GM12878 (cell line): ENCODE data around the gene TMEM72. TPM values are rescaled to one million over a fixed set of nuclear protein-coding genes. Genes with fewer than 3 reads are reported as not detected.

Experiments used
- ATAC-seq: fragments of 200-7000 bp; cut with Tn5 transposase; 3 replicates; pipeline ENCODE4 v1.9.1; 2020; ENCODE audit warnings: mild to moderate bottlenecking, moderate library complexity
- BruUV-seq: library from RNA; stranded (reverse); fragments of 400-500 nt; replicated peaks from 2 replicates; lab custom pipeline; 2021; lab: Mats Ljungman, UMichigan
- CTCF ChIA-PET: fragments of 300-600 bp; sonication (Branson Sonifier 250); formaldehyde crosslinking; extraction: SDS; loops from one replicate; lab custom pipeline; 2021; ENCODE audit warnings: inconsistent platforms; lab: Yijun Ruan, JAX
- POLR2A ChIA-PET: fragments of 350-600 bp; formaldehyde crosslinking; extraction: SDS; loops from one replicate; lab custom pipeline; 2021; ENCODE audit warnings: inconsistent platforms; lab: Charles Lee
- RAD21 ChIA-PET: fragments of 300-600 bp; sonication (Branson Sonifier 250); formaldehyde crosslinking; loops from one replicate; lab custom pipeline; 2023; ENCODE audit warnings: antibody characterized with exemption; ENCODE audit not compliant: unreplicated experiment; lab: Charles Lee
- SMC1A ChIA-PET: fragments of 300-600 bp; sonication (Branson Sonifier 250); formaldehyde crosslinking; loops from one replicate; lab custom pipeline; 2023; ENCODE audit not compliant: unreplicated experiment, uncharacterized antibody; lab: Charles Lee
- DNase-seq: peaks from one replicate; pipeline ENCODE4 v3.0.0-alpha.2; 2011; ENCODE audit warnings: low read depth, low spot score
- FAIRE-seq: peaks from 3 replicates; lab custom pipeline; 2011; peaks lifted over from hg19 to GRCh38; lab: Jason Lieb, UNC
- H2AFZ ChIP-seq: 2 replicates; pipeline ENCODE4 v1.6.0; 2011; ENCODE audit warnings: low read depth, low read length, control low read depth; ENCODE audit not compliant: control insufficient read depth
- H3K27ac ChIP-seq: 2 replicates; pipeline ENCODE4 v1.5.1; 2011; ENCODE audit warnings: control low read depth; ENCODE audit not compliant: control insufficient read depth, insufficient read depth
- H3K27me3 ChIP-seq, 2 experiments: replicated peaks in 1 of 2; 2 replicates each; pipeline versions ENCODE4 v1.6.0 to v1.6.1; 2011; ENCODE audit warnings: low read length in 1 of 2; ENCODE audit not compliant: control insufficient read depth in 2 of 2, insufficient read depth in 2 of 2
- H3K36me3 ChIP-seq, 2 experiments: 2 replicates each; pipeline ENCODE4 v1.5.1; 2011; ENCODE audit warnings: low read length in 1 of 2; ENCODE audit not compliant: control insufficient read depth in 2 of 2, insufficient read depth in 2 of 2
- H3K4me1 ChIP-seq: 2 replicates; pipeline ENCODE4 v1.6.1; 2011; ENCODE audit warnings: mild to moderate bottlenecking, low read length, moderate library complexity, mixed read lengths; ENCODE audit not compliant: control insufficient read depth, insufficient read depth
- H3K4me2 ChIP-seq: 2 replicates; pipeline ENCODE4 v1.6.0; 2011; ENCODE audit warnings: control low read depth; ENCODE audit not compliant: control insufficient read depth, insufficient read depth
- H3K4me3 ChIP-seq: fragments of 200-600 bp; sonication (generic); 2 replicates; pipeline ENCODE4 v1.5.1; 2016
- H3K79me2 ChIP-seq: 2 replicates; pipeline ENCODE4 v1.6.0; 2011; ENCODE audit warnings: low read length; ENCODE audit not compliant: control insufficient read depth, insufficient read depth
- H3K9ac ChIP-seq: 2 replicates; pipeline ENCODE4 v1.8.0; 2011; ENCODE audit warnings: low read length, control low read depth, mixed read lengths; ENCODE audit not compliant: control insufficient read depth, insufficient read depth
- H3K9me3 ChIP-seq: replicated peaks from 3 replicates; pipeline ENCODE4 v1.5.1; 2011; ENCODE audit warnings: mild to moderate bottlenecking, low read length; ENCODE audit not compliant: control insufficient read depth, insufficient read depth
- H4K20me1 ChIP-seq: 2 replicates; pipeline ENCODE4 v1.6.0; 2011; ENCODE audit not compliant: control insufficient read depth, insufficient read depth
- WRNIP1 ChIP-seq: IDR thresholded peaks from 2 replicates; pipeline ENCODE4 v1.6.1; 2011; ENCODE audit warnings: low read depth, low read length, improper control_type of control experiment, borderline replicate concordance
- ZBED1 ChIP-seq: IDR thresholded peaks from 2 replicates; pipeline ENCODE4 v1.6.1; 2016; ENCODE audit warnings: borderline replicate concordance
- in situ Hi-C: fragments of 300-500 bp; cut with MboI; formaldehyde crosslinking; loops from 9 replicates; pipeline ENCODE4 v1.14.3; 2018; ENCODE audit warnings: mixed read lengths
- intact Hi-C: fragments of 100-400 bp; cut with micrococcal nuclease; formaldehyde crosslinking; loops from one replicate; pipeline ENCODE4 v1.14.2; 2022; ENCODE audit not compliant: unreplicated experiment
- polyA plus RNA-seq, 11 experiments: library from polyadenylated mRNA; depleted of rRNA in 4 of 11; unstranded in 6 of 11; stranded (reverse) in 5 of 11; fragments of >200 nt; fragmentation: Nextera tagmentation in 4 of 11; fragmentation: Illumina TruSeq in 1 of 11; extraction: Ambion mirVana in 4 of 11; extraction: Trizol in 1 of 11; gene quantifications; 1 replicate in 1 of 11; 2 replicates in 10 of 11; pipeline versions ENCODE4 v1.2.1 to v1.2.3, GENCODE V29; 2011 to 2016; ENCODE audit warnings: inconsistent platforms in 2 of 11, missing spikeins in 2 of 11, low read depth in 1 of 11
- total RNA-seq, 4 experiments: library from RNA; depleted of rRNA in 3 of 4; stranded (reverse); fragments of >200 nt in 3 of 4; fragmentation: Illumina TruSeq in 1 of 4; extraction: Trizol in 1 of 4; gene quantifications; 2 replicates each; pipeline versions ENCODE4 v1.2.1 to v1.2.3, GENCODE V29; 2013 to 2021
- TF ChIP-seq, protein P1 (sequence below): IDR thresholded peaks from 2 replicates; pipeline ENCODE4 v1.6.1; 2012; ENCODE audit warnings: low read depth, low read length, improper control_type of control experiment
- TF ChIP-seq, protein P2 (sequence below): fragments of 450-650 bp; formaldehyde crosslinking; IDR thresholded peaks from 2 replicates; pipeline ENCODE4 v1.4.0; 2022; ENCODE audit warnings: mild to moderate bottlenecking, moderate library complexity
- TF ChIP-seq, protein P3 (sequence below): IDR thresholded peaks from 2 replicates; pipeline ENCODE4 v1.6.1; 2011; ENCODE audit warnings: borderline replicate concordance, low read depth, mild to moderate bottlenecking, moderate library complexity, mixed read lengths, low read length; ENCODE audit not compliant: insufficient read depth; ENCODE audit errors: extremely low read length
- TF ChIP-seq, protein P4 (sequence below): IDR thresholded peaks from 2 replicates; pipeline ENCODE4 v1.6.1; 2012; ENCODE audit warnings: improper control_type of control experiment, low read depth, low read length; ENCODE audit not compliant: insufficient replicate concordance
- TF ChIP-seq, protein P5 (sequence below): fragments of 450-650 bp; IDR thresholded peaks from 2 replicates; pipeline ENCODE4 v1.6.1; 2016; ENCODE audit warnings: mild to moderate bottlenecking, moderate library complexity, borderline replicate concordance

TMEM72 gene
- total and polyA plus RNA-seq, 10 of the 15 experiments (the other 5 are each of a cell fraction or from before 2014, with no cell fraction given): 0.12 TPM; not detected in 9

DNA sequence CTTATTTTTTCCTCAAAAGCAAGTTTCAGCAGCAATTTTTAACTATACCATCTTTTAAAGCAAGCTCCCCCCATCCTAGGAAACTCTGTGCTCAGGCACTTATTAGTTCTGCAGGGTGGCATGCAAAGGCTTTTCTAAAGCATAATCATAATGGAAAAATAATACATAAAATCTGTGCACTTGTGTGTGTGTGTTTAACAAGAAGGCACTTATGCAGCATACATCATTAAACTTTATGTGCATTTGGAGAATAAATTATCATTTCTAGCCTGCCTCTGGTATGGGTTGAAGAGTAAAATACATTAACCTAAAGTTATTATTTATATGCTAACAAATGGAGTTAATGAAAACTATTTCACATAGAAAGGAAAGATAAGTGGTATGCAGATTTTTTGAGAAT lies 42.9 kb downstream of the TMEM72 start (continued):
- TF ChIP-seq, protein P1, sequence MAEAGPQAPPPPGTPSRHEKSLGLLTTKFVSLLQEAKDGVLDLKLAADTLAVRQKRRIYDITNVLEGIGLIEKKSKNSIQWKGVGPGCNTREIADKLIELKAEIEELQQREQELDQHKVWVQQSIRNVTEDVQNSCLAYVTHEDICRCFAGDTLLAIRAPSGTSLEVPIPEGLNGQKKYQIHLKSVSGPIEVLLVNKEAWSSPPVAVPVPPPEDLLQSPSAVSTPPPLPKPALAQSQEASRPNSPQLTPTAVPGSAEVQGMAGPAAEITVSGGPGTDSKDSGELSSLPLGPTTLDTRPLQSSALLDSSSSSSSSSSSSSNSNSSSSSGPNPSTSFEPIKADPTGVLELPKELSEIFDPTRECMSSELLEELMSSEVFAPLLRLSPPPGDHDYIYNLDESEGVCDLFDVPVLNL: no peak
- TF ChIP-seq WRNIP1 (no peak), ZBED1 (no peak)
- TF ChIP-seq, protein P2, sequence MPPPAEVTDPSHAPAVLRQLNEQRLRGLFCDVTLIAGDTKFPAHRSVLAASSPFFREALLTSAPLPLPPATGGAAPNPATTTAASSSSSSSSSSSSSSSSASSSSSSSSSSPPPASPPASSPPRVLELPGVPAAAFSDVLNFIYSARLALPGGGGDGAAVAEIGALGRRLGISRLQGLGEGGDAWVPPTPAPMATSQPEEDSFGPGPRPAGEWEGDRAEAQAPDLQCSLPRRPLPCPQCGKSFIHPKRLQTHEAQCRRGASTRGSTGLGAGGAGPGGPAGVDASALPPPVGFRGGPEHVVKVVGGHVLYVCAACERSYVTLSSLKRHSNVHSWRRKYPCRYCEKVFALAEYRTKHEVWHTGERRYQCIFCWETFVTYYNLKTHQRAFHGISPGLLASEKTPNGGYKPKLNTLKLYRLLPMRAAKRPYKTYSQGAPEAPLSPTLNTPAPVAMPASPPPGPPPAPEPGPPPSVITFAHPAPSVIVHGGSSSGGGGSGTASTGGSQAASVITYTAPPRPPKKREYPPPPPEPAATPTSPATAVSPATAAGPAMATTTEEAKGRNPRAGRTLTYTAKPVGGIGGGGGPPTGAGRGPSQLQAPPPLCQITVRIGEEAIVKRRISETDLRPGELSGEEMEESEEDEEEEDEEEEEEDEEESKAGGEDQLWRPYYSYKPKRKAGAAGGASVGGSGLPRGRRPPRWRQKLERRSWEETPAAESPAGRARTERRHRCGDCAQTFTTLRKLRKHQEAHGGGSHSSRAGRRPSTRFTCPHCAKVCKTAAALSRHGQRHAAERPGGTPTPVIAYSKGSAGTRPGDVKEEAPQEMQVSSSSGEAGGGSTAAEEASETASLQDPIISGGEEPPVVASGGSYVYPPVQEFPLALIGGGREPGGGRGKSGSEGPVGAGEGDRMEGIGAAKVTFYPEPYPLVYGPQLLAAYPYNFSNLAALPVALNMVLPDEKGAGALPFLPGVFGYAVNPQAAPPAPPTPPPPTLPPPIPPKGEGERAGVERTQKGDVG (CRISPR knock-in tag): no peak
- TF ChIP-seq, protein P3, sequence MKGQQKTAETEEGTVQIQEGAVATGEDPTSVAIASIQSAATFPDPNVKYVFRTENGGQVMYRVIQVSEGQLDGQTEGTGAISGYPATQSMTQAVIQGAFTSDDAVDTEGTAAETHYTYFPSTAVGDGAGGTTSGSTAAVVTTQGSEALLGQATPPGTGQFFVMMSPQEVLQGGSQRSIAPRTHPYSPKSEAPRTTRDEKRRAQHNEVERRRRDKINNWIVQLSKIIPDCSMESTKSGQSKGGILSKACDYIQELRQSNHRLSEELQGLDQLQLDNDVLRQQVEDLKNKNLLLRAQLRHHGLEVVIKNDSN: no peak

DNA sequence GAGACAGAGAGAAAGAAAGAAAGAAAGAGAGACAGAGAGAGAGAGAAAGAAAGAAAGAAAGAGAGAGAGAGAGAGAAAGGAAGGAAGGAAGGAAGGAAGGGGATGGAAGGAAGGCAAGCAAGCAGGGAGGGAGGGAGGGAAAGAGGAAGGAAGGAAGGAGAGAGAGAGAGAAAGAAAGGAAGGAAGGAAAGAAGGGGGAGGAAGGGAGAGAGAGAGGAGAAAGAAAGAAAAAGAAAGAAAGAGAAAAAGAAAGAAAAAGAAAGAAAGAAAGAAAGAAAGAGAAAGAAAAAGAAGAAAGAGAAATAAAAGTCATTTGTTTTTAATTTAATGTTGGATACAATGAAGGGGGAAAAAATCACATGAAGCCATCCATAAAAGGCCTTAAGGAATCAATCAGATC lies 43.8 kb downstream of the TMEM72 start:
- H3K4me1 ChIP-seq: peaks cover 15% of the 10 kb centered on the region
- H3K9ac ChIP-seq: no peak overlapping the region
- intact Hi-C loops (no loop called here), in situ Hi-C loops (loop anchor here (25.0 kb wide), 1 partner anchor 1793 kb away; no protein-coding TSS in a partner anchor)
- ChIA-PET CTCF (no interaction called here), SMC1A (interaction anchor here (0.6 to 0.7 kb wide), 2 partner anchors 15 to 638 kb away, joined by 3 to 4 read pairs; no protein-coding TSS in a partner anchor), RAD21 (no interaction called here), POLR2A (no interaction called here)
- H3K9me3 ChIP-seq: no peaks in the 10 kb centered on the region
- FAIRE-seq (no peak), DNase-seq (no peak), ATAC-seq (no peak)
- no peaks in the 10 kb centered on the region for H3K36me3 ChIP-seq
- no peak overlapping the region for H2AFZ ChIP-seq
- H3K27ac ChIP-seq: no peak overlapping the region
- H3K4me2 ChIP-seq: no peak overlapping the region
- no peaks in the 10 kb centered on the region for H4K20me1 ChIP-seq
- H3K4me3 ChIP-seq: no peak overlapping the region
- no TSS peak for BruUV-seq
- H3K27me3 ChIP-seq: no peaks in the 10 kb centered on the region
- H3K79me2 ChIP-seq: peaks cover 21% of the 10 kb centered on the region
- TF ChIP-seq, protein P4, sequence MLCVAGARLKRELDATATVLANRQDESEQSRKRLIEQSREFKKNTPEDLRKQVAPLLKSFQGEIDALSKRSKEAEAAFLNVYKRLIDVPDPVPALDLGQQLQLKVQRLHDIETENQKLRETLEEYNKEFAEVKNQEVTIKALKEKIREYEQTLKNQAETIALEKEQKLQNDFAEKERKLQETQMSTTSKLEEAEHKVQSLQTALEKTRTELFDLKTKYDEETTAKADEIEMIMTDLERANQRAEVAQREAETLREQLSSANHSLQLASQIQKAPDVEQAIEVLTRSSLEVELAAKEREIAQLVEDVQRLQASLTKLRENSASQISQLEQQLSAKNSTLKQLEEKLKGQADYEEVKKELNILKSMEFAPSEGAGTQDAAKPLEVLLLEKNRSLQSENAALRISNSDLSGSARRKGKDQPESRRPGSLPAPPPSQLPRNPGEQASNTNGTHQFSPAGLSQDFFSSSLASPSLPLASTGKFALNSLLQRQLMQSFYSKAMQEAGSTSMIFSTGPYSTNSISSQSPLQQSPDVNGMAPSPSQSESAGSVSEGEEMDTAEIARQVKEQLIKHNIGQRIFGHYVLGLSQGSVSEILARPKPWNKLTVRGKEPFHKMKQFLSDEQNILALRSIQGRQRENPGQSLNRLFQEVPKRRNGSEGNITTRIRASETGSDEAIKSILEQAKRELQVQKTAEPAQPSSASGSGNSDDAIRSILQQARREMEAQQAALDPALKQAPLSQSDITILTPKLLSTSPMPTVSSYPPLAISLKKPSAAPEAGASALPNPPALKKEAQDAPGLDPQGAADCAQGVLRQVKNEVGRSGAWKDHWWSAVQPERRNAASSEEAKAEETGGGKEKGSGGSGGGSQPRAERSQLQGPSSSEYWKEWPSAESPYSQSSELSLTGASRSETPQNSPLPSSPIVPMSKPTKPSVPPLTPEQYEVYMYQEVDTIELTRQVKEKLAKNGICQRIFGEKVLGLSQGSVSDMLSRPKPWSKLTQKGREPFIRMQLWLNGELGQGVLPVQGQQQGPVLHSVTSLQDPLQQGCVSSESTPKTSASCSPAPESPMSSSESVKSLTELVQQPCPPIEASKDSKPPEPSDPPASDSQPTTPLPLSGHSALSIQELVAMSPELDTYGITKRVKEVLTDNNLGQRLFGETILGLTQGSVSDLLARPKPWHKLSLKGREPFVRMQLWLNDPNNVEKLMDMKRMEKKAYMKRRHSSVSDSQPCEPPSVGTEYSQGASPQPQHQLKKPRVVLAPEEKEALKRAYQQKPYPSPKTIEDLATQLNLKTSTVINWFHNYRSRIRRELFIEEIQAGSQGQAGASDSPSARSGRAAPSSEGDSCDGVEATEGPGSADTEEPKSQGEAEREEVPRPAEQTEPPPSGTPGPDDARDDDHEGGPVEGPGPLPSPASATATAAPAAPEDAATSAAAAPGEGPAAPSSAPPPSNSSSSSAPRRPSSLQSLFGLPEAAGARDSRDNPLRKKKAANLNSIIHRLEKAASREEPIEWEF: no peak
- TF ChIP-seq, protein P5, sequence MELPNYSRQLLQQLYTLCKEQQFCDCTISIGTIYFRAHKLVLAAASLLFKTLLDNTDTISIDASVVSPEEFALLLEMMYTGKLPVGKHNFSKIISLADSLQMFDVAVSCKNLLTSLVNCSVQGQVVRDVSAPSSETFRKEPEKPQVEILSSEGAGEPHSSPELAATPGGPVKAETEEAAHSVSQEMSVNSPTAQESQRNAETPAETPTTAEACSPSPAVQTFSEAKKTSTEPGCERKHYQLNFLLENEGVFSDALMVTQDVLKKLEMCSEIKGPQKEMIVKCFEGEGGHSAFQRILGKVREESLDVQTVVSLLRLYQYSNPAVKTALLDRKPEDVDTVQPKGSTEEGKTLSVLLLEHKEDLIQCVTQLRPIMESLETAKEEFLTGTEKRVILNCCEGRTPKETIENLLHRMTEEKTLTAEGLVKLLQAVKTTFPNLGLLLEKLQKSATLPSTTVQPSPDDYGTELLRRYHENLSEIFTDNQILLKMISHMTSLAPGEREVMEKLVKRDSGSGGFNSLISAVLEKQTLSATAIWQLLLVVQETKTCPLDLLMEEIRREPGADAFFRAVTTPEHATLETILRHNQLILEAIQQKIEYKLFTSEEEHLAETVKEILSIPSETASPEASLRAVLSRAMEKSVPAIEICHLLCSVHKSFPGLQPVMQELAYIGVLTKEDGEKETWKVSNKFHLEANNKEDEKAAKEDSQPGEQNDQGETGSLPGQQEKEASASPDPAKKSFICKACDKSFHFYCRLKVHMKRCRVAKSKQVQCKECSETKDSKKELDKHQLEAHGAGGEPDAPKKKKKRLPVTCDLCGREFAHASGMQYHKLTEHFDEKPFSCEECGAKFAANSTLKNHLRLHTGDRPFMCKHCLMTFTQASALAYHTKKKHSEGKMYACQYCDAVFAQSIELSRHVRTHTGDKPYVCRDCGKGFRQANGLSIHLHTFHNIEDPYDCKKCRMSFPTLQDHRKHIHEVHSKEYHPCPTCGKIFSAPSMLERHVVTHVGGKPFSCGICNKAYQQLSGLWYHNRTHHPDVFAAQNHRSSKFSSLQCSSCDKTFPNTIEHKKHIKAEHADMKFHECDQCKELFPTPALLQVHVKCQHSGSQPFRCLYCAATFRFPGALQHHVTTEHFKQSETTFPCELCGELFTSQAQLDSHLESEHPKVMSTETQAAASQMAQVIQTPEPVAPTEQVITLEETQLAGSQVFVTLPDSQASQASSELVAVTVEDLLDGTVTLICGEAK: no peak
